PC-3 (cell line): ENCODE measurements around the gene FUT8.

Experiments
- CTCF ChIP-seq: fragments of 300-600 bp; sonication (generic); conservative IDR thresholded peaks from 2 replicates; pipeline ENCODE4 v1.5.1; 2017; ENCODE audit warnings: antibody characterized with exemption, low read depth, mild to moderate bottlenecking, low read length
- EZH2 ChIP-seq: fragments of 300-600 bp; sonication (generic); IDR thresholded peaks from one replicate; pipeline ENCODE4 v1.6.1; 2017; ENCODE audit warnings: antibody characterized with exemption, mild to moderate bottlenecking, low read length; ENCODE audit not compliant: unreplicated experiment
- EZH2phosphoT487 ChIP-seq: fragments of 300-600 bp; sonication (generic); IDR thresholded peaks from 2 replicates; pipeline ENCODE4 v1.6.1; 2018; ENCODE audit warnings: mild to moderate bottlenecking, antibody characterized with exemption, low read length, borderline replicate concordance

GRCh38 chr14:65685572-65685971, 273.0 kb downstream of the FUT8 start:
- TF ChIP-seq CTCF (no peak), EZH2phosphoT487 (no peak), EZH2 (no peak)
